Endothelial cell of umbilical vein (primary cell): ENCODE data around the gene ARID1B. TPM values are rescaled to one million over a fixed set of nuclear protein-coding genes. Genes with fewer than 3 reads are reported as not detected.

Source experiments
- BruUV-seq: library from RNA; stranded (reverse); fragments of 400-500 nt; replicated peaks from 2 replicates; lab custom pipeline; 2021; lab: Mats Ljungman, UMichigan
- CTCF ChIA-PET: fragments of 300-600, 350-600 bp; sonication (Branson Sonifier 250); formaldehyde crosslinking; loops from one replicate; lab custom pipeline; 2021; ENCODE audit warnings: antibody characterized with exemption, inconsistent platforms; lab: Charles Lee
- POLR2A ChIA-PET: fragments of 300-600, 350-600 bp; sonication (Branson Sonifier 250); formaldehyde crosslinking; loops from one replicate; lab custom pipeline; 2021; ENCODE audit warnings: antibody characterized with exemption, inconsistent platforms; lab: Charles Lee
- DNase-seq: peaks from one replicate; pipeline ENCODE4 v3.0.0-alpha.2; 2011; ENCODE audit warnings: low read depth, low spot score
- FAIRE-seq: peaks from 2 replicates; lab custom pipeline; 2011; peaks lifted over from hg19 to GRCh38; lab: Jason Lieb, UNC
- H2AFZ ChIP-seq: 2 replicates; pipeline ENCODE4 v1.6.0; 2012; ENCODE audit warnings: low read depth, low read length, control low read depth, inconsistent platforms
- H3K27ac ChIP-seq: 2 replicates; pipeline ENCODE4 v1.5.1; 2011; ENCODE audit warnings: low read depth, mild to moderate bottlenecking, control low read depth, low read length, moderate library complexity; ENCODE audit not compliant: insufficient read depth
- H3K27me3 ChIP-seq, 2 experiments: 2 replicates each; pipeline versions ENCODE4 v1.6.0 to v1.6.1; 2011; ENCODE audit warnings: low read length in 2 of 2, mixed read lengths in 1 of 2; ENCODE audit not compliant: control insufficient read depth in 2 of 2, insufficient read depth in 2 of 2
- H3K36me3 ChIP-seq, 2 experiments: 2 replicates in 1 of 2; 3 replicates in 1 of 2; pipeline ENCODE4 v1.5.1; 2011; ENCODE audit warnings: low read length in 2 of 2, mild to moderate bottlenecking in 1 of 2, moderate library complexity in 1 of 2; ENCODE audit not compliant: control insufficient read depth in 2 of 2, insufficient read depth in 2 of 2; ENCODE audit errors: extremely low read depth in 1 of 2
- H3K4me1 ChIP-seq: 3 replicates; pipeline ENCODE4 v1.5.1; 2011; ENCODE audit warnings: mild to moderate bottlenecking, low read length; ENCODE audit not compliant: control insufficient read depth, insufficient read depth; ENCODE audit errors: extremely low read depth
- H3K4me2 ChIP-seq: 2 replicates; pipeline ENCODE4 v1.6.1; 2011; ENCODE audit warnings: low read length, control low read depth, mixed read lengths; ENCODE audit not compliant: insufficient read depth
- H3K4me3 ChIP-seq, 3 experiments: fragments of 200-600 bp in 1 of 3; sonication (generic), shearing (Covaris generic) in 1 of 3; replicated peaks in 1 of 3; 2 replicates each; pipeline ENCODE4 v1.5.1; 2011 to 2016; ENCODE audit warnings: control low read depth in 3 of 3, low read length in 3 of 3, mild to moderate bottlenecking in 2 of 3, inconsistent platforms in 1 of 3, low read depth in 1 of 3, moderate library complexity in 1 of 3; ENCODE audit not compliant: insufficient read depth in 1 of 3
- H3K79me2 ChIP-seq: 2 replicates; pipeline ENCODE4 v1.6.0; 2012; ENCODE audit warnings: low read length, inconsistent platforms; ENCODE audit not compliant: control insufficient read depth, insufficient read depth
- H3K9ac ChIP-seq: replicated peaks from 2 replicates; pipeline ENCODE3; 2011; ENCODE audit warnings: low read length, control low read depth; ENCODE audit not compliant: insufficient read depth; ENCODE audit errors: extremely low read depth
- H3K9me1 ChIP-seq: replicated peaks from 3 replicates; pipeline ENCODE4 v1.6.0; 2011; ENCODE audit warnings: mild to moderate bottlenecking, low read length; ENCODE audit not compliant: control insufficient read depth, insufficient read depth; ENCODE audit errors: extremely low read depth
- H3K9me3 ChIP-seq: replicated peaks from 2 replicates; pipeline ENCODE4 v1.5.1; 2012; ENCODE audit warnings: low read length, inconsistent platforms; ENCODE audit not compliant: control insufficient read depth, insufficient read depth
- H4K20me1 ChIP-seq: replicated peaks from 2 replicates; pipeline ENCODE3; 2011; ENCODE audit warnings: mild to moderate bottlenecking, low read length; ENCODE audit not compliant: control insufficient read depth, insufficient read depth; ENCODE audit errors: extremely low read depth
- EZH2 ChIP-seq: IDR thresholded peaks from 2 replicates; pipeline ENCODE4 v1.6.1; 2012; ENCODE audit warnings: borderline replicate concordance, low read depth, mild to moderate bottlenecking, moderate library complexity, low read length, inconsistent platforms; ENCODE audit not compliant: severe bottlenecking
- FOS ChIP-seq: IDR thresholded peaks from 2 replicates; pipeline ENCODE4 v1.6.1; 2011; ENCODE audit warnings: mild to moderate bottlenecking, low read length, moderate library complexity, borderline replicate concordance; ENCODE audit not compliant: insufficient read depth
- GATA2 ChIP-seq: IDR thresholded peaks from 2 replicates; pipeline ENCODE4 v1.7.0; 2011; ENCODE audit warnings: low read depth, mild to moderate bottlenecking, moderate library complexity, mixed read lengths, low read length; ENCODE audit not compliant: insufficient read length, insufficient read depth
- JUN ChIP-seq: IDR thresholded peaks from 2 replicates; pipeline ENCODE4 v1.6.1; 2011; ENCODE audit warnings: borderline replicate concordance, low read depth; ENCODE audit not compliant: insufficient read length, insufficient read depth
- MYC ChIP-seq: IDR thresholded peaks from one replicate; pipeline ENCODE4 v1.6.1; 2011; ENCODE audit warnings: mild to moderate bottlenecking, low read depth, low read length
- POLR2A ChIP-seq: IDR thresholded peaks from 2 replicates; pipeline ENCODE4 v1.6.1; 2012; ENCODE audit warnings: low read depth, mild to moderate bottlenecking, control low read depth, low read length
- POLR2AphosphoS5 ChIP-seq: IDR thresholded peaks from 2 replicates; pipeline ENCODE4 v1.6.1; 2012; ENCODE audit warnings: low read depth, mild to moderate bottlenecking, control low read depth, low read length, moderate library complexity; ENCODE audit not compliant: insufficient read depth
- dilution Hi-C: fragments of 300-500 bp; cut with MboI; formaldehyde crosslinking; loops from one replicate; pipeline ENCODE4 v1.15.0; 2019; ENCODE audit warnings: low sequenced_read_pairs; ENCODE audit not compliant: extremely low pct_ligation_motif_present
- intact Hi-C: fragments of 100-400 bp; cut with micrococcal nuclease; formaldehyde crosslinking; loops from one replicate; pipeline ENCODE4 v1.10.0; 2022
- polyA plus RNA-seq, 4 experiments: library from polyadenylated mRNA; depleted of rRNA in 3 of 4; stranded (reverse) in 3 of 4; unstranded in 1 of 4; fragments of >200 nt; gene quantifications; 2 replicates each; pipeline versions ENCODE4 v1.2.1 to v1.2.3, GENCODE V29; 2011 to 2012; ENCODE audit warnings: missing spikeins in 1 of 4
- total RNA-seq: library from RNA; stranded (reverse); gene quantifications from 2 replicates; pipeline ENCODE4 v1.2.3, GENCODE V29; 2021
- TF ChIP-seq, protein P1 (sequence below): IDR thresholded peaks from 2 replicates; pipeline ENCODE4 v1.6.1; 2011; ENCODE audit not compliant: insufficient read depth, insufficient read length
- TF ChIP-seq, protein P2 (sequence below), 2 donors: IDR thresholded peaks; 1 replicate in 1 of 2; 2 replicates in 1 of 2; pipeline ENCODE4 v1.5.1; 2011; ENCODE audit warnings: low read length in 2 of 2, mild to moderate bottlenecking in 2 of 2, moderate library complexity in 2 of 2, control low read depth in 1 of 2, inconsistent platforms in 1 of 2, low read depth in 1 of 2; ENCODE audit not compliant: insufficient read depth in 1 of 2; ENCODE audit errors: extremely low read depth in 1 of 2

The ARID1B gene
- total and polyA plus RNA-seq, 2 donors (not counting 3 experiments of a cell fraction or from before 2014, with no cell fraction given) = 21.8 to 89.5 TPM

DNA sequence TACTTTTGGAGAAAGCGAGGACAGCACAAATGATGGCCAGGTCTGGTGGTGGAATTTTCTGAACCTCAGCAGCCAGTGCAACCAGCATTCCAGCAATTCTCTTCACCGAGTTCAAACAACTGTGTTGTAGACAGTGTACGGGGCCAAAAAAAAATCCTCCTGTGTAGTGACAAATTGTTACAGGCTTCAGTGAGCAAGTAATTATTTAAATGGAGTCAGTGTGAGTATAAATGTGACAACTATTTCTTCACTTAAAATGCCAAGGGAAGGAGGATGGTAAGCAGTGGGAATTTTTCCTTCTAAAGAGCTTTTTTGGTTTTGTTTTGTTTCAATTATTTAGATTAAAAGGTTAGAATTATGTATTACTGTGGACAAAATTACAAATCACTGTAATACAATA is 392.0 kb downstream of the ARID1B start:
- Histone ChIP-seq H4K20me1 (no peaks in the 10 kb centered on the region), H3K4me1 (no peaks in the 10 kb centered on the region), H3K27me3 (no peaks in the 10 kb centered on the region), H3K4me3 (no peak overlapping the region), H2AFZ (no peak overlapping the region), H3K27ac (no peak overlapping the region), H3K9ac (no peak overlapping the region), H3K4me2 (no peak overlapping the region), H3K36me3 (peaks cover 0 to 2% of the 10 kb centered on the region in 2 experiments), H3K9me1 (no peaks in the 10 kb centered on the region), H3K9me3 (no peaks in the 10 kb centered on the region), H3K79me2 (no peaks in the 10 kb centered on the region)
- no peak for DNase-seq
- no TSS peak for BruUV-seq
- no peak for FAIRE-seq
- TF ChIP-seq FOS (no peak), MYC (no peak)
- TF ChIP-seq, protein P1, sequence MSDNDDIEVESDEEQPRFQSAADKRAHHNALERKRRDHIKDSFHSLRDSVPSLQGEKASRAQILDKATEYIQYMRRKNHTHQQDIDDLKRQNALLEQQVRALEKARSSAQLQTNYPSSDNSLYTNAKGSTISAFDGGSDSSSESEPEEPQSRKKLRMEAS = no peak
- intact Hi-C loops (no loop called here), dilution Hi-C loops (no loop called here)
- CTCF ChIA-PET = no interaction called here
- POLR2A ChIA-PET = no interaction called here

DNA sequence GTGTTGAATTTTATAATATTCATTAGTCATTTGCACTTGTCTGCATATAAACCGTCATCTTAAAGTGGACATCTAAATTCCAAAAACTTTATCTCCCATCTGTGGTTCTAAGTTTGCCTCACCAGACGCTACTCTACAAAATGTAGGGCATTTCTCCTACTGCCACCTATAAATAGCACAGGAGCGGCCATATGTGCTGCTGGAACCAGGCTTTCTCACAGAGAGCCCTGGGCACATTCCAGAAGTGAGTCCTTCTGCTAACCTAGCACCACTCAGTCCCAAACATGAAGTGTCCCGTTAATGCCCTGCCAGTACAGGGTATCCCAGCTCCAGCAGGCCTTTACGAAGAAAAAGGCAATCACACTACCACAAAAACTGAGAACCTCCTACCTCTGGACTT is 392.5 kb downstream of the ARID1B start:
- H4K20me1 ChIP-seq = no peaks in the 10 kb centered on the region
- H3K9ac ChIP-seq = no peak overlapping the region
- DNase-seq (no peak), FAIRE-seq (no peak)
- no peak overlapping the region for H3K4me3 ChIP-seq
- intact Hi-C loops = no loop called here
- no peak overlapping the region for H3K27ac ChIP-seq
- no peak overlapping the region for H2AFZ ChIP-seq
- H3K27me3 ChIP-seq = no peaks in the 10 kb centered on the region
- H3K9me3 ChIP-seq = no peaks in the 10 kb centered on the region
- no peak overlapping the region for H3K4me2 ChIP-seq
- TF ChIP-seq FOS = no peak
- no peak for TF ChIP-seq EZH2
- TF ChIP-seq, protein P1 = no peak
- TF ChIP-seq, protein P2, sequence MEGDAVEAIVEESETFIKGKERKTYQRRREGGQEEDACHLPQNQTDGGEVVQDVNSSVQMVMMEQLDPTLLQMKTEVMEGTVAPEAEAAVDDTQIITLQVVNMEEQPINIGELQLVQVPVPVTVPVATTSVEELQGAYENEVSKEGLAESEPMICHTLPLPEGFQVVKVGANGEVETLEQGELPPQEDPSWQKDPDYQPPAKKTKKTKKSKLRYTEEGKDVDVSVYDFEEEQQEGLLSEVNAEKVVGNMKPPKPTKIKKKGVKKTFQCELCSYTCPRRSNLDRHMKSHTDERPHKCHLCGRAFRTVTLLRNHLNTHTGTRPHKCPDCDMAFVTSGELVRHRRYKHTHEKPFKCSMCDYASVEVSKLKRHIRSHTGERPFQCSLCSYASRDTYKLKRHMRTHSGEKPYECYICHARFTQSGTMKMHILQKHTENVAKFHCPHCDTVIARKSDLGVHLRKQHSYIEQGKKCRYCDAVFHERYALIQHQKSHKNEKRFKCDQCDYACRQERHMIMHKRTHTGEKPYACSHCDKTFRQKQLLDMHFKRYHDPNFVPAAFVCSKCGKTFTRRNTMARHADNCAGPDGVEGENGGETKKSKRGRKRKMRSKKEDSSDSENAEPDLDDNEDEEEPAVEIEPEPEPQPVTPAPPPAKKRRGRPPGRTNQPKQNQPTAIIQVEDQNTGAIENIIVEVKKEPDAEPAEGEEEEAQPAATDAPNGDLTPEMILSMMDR (IDR thresholded peaks at IDR 0.05; ENCODE audit: extremely low read depth in 1 of 2, insufficient read depth in 1 of 2, low read depth in 1 of 2, low read length in 2 of 2) = no peak
- no peak for TF ChIP-seq MYC
- TF ChIP-seq POLR2AphosphoS5 = no peak
- no peak for TF ChIP-seq JUN
- no peak for TF ChIP-seq GATA2
- no peak for TF ChIP-seq POLR2A
- H3K9me1 ChIP-seq = no peaks in the 10 kb centered on the region
- no peaks in the 10 kb centered on the region for H3K4me1 ChIP-seq
- no peaks in the 10 kb centered on the region for H3K79me2 ChIP-seq
- CTCF ChIA-PET = interaction anchor here (1.0 to 1.4 kb wide), 2 partner anchors 10 to 133 kb away, joined by 3 to 5 read pairs; no protein-coding TSS in a partner anchor
- POLR2A ChIA-PET = no interaction called here
- no TSS peak for BruUV-seq
- peaks cover 0 to 2% of the 10 kb centered on the region in 2 experiments for H3K36me3 ChIP-seq
- dilution Hi-C loops = no loop called here
